Gastroesophageal sphincter (tissue), 3 donors: Measurements from ENCODE around the gene IQSEC1.

ENCODE experiments used
- EP300 ChIP-seq: sonication (generic); formaldehyde crosslinking; IDR thresholded peaks from one replicate; pipeline ENCODE4 v1.6.1; 2017; ENCODE audit warnings: antibody characterized with exemption, mild to moderate bottlenecking
- POLR2A ChIP-seq, 2 donors: fragments of 450-650 bp; IDR thresholded peaks; one replicate each; pipeline ENCODE4 v1.6.1; 2017; ENCODE audit warnings: antibody characterized with exemption in 2 of 2, mild to moderate bottlenecking in 2 of 2, moderate library complexity in 1 of 2
- POLR2AphosphoS5 ChIP-seq: sonication (generic); formaldehyde crosslinking; IDR thresholded peaks from one replicate; pipeline ENCODE4 v1.6.1; 2017; ENCODE audit warnings: antibody characterized with exemption
- TF ChIP-seq, protein P1 (sequence below), 4 experiments: fragments of 200-600 bp in 2 of 4; fragments of 450-650 bp in 2 of 4; sonication (generic) in 1 of 4; IDR thresholded peaks; one replicate each; pipeline ENCODE4 v1.5.1; 2017 to 2019; ENCODE audit warnings: antibody characterized with exemption in 4 of 4, mild to moderate bottlenecking in 2 of 4, moderate library complexity in 2 of 4

DNA sequence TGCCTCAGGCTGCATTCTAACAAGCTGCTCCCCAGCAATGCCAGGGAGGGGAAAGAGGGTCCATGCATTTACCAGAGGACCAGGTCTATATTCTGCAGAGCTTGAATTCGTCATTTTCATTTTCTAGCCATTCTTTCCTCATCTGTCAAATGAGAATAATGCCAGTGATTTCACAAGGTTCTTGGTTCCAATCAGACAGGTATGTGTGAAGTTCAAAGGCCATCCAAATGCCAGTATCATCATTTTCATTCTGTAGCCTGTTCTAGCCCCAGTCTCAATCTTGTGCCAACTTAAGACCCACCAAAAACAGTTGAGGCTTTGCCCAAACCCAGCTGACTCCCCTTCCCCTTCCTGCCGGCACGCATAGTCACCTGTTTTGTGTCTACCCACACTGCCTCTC lies 112.7 kb downstream of the IQSEC1 start:
- TF ChIP-seq, protein P1, sequence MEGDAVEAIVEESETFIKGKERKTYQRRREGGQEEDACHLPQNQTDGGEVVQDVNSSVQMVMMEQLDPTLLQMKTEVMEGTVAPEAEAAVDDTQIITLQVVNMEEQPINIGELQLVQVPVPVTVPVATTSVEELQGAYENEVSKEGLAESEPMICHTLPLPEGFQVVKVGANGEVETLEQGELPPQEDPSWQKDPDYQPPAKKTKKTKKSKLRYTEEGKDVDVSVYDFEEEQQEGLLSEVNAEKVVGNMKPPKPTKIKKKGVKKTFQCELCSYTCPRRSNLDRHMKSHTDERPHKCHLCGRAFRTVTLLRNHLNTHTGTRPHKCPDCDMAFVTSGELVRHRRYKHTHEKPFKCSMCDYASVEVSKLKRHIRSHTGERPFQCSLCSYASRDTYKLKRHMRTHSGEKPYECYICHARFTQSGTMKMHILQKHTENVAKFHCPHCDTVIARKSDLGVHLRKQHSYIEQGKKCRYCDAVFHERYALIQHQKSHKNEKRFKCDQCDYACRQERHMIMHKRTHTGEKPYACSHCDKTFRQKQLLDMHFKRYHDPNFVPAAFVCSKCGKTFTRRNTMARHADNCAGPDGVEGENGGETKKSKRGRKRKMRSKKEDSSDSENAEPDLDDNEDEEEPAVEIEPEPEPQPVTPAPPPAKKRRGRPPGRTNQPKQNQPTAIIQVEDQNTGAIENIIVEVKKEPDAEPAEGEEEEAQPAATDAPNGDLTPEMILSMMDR (IDR thresholded peaks at IDR 0.05): no peak
- TF ChIP-seq POLR2A (IDR thresholded peaks at IDR 0.05) (no peak), EP300 (no peak), POLR2AphosphoS5 (no peak)
